HG02981 (cell line): Measurements from ENCODE around the gene DTHD1.

Experiments used
- ATAC-seq: cut with Tn5 transposase; IDR thresholded peaks from one replicate; pipeline ENCODE4 v1.9.1; 2021; ENCODE audit warnings: mild to moderate bottlenecking, moderate library complexity; ENCODE audit not compliant: unreplicated experiment

Gene DTHD1

DNA sequence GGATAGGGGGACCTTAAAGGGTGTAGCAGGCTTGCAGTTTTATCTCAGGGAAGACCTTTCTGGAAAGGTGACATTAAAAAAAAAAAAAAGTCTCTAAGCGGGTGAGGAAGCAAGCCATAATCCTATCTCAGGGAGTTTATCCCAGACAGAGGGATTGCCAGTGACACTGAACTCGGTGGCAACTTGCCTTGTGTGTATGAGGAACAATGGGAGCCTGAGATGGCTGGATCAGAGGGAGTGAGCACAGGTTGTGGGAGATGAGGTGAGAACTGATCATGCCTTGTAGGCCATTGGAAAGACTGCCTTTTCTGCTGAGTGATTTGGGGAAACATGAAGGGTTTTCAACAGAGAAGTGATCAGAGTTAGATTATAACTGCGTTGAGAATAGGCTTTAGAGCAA is 31.1 kb downstream of the DTHD1 start:
- ATAC-seq: no peak

DNA sequence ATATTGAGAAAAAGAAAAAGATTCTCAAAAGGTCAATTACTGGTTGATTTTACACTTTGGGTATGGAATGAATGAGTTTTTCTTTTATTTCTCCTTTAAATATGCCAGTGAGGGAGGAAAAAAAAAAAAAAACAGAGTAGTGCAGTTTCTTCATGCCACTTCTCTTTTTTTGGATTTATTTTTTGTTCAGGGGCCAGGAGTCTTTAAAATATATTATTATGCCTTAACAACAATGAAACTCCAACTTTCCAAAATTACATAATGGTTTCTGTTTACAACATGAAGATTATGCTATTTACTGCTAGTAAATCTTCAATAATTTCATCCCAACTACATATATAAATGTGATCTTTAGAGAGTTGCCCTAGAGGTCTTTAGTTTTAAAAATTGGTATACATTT is 31.9 kb downstream of the DTHD1 start:
- ATAC-seq: no peak

DNA sequence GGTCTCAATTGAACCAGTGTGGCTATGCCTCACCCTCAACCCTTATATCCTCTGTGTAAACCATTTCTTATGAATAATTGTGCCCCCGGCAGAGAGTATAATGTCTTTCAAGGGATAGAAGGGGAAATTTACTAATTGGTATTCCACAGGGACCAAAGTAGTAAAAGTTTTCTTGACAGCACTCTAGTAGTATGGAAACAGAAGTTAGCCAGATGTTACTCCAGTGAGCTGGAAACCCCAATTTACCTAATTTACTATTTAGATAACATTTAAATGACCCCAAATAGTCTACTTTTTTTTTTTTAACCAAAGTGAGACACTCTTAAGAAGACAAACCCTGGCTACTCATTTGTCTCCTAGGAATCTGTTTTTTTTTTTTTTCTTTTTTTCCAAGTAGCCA is 32.3 kb downstream of the DTHD1 start:
- ATAC-seq: no peak

DNA sequence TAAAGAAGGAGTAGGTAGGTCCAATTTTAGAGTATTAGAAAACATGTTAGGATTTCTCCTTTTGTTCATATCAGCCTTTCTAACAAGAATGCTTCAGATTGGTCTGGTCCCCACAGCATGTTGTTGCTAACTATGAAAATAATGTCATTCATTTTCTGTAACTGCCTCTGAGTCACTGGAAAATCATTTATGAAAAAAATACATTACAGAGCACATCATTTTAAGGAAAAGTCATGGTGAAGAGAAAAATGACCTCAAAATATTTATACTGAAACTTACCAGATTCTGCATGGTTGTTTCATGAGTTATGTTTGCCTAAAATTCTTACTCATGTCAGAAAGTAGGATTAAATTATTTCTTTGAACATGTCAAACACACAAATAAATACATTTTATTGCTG is 35.2 kb downstream of the DTHD1 start:
- no peak for ATAC-seq

GRCh38 chr4:36317721-36318120 is 36.3 kb downstream of the DTHD1 start:
- ATAC-seq: no peak

GRCh38 chr4:36320117-36320896 is 38.9 kb downstream of the DTHD1 start:
- peak; percentile 23 for ATAC-seq

GRCh38 chr4:36321176-36321575 is 39.8 kb downstream of the DTHD1 start:
- ATAC-seq: no peak

GRCh38 chr4:36322921-36323354 is 41.5 kb downstream of the DTHD1 start:
- no peak for ATAC-seq

DNA sequence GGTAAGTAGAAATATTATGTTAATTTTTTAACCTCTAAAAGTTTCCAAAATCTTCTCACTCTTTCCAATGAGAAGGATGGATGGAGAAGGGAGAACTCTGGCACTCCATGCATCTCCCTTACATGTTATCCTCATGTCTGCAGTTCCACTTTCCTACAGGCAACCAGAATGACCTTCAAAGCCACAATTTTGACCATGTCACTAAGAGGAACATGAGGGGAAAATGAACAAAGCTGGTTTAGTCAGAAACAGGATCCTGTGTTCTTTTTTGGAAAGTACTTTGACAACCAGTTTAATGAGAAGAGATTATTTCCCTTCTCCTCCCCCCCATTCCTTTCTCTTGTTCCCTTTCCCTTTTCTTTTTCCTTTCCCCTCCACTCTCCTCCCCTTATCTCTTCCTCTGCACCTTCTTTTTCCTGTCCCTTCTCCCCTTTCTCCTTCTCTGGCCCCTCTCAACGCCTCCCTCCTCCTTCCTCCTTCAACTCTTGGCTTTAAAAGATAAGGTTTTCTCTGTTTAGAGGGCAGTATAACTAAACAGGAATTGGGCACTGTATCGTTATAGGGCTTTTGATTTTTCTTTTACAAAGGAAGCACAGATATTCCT is 42.5 kb downstream of the DTHD1 start:
- no peak for ATAC-seq

DNA sequence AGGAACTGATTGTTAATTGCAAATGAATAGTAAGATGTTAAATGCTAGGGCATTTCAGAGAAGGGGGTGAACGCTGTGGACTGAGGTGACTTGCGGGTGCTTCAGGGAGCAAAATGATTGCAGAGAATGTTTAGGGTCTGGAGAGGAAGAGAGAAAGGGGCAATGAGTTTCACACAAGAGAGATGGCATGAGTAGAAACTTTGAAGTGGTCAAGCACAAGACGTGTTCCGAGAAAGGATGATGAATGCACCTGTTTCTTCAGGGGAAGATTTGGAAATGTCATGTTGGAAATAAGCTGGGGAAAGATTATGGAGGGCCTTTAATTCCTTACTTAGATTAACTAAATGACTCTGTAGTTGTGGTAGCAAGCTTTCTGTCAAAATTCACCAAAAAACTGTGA is 43.4 kb downstream of the DTHD1 start:
- no peak for ATAC-seq

DNA sequence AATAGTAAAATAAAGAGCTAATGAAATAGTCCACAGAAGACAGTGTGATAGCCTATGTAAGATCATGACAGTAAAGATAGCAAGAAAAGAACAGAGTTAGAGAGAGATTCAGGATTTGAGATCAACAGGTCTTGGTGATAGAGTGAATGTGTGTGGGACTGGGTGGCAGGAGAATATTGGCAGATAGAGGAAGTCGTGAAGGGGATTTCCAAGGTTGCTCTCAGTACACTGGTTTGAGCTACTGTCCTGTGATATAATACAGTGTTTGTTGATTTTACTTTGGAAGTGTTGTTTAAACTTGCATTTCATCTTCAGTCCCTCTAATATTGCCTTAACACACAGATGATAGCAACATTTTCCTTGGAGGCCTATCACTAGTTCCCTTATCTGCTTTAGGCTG is 44.1 kb downstream of the DTHD1 start:
- ATAC-seq: peak; percentile 81

DNA sequence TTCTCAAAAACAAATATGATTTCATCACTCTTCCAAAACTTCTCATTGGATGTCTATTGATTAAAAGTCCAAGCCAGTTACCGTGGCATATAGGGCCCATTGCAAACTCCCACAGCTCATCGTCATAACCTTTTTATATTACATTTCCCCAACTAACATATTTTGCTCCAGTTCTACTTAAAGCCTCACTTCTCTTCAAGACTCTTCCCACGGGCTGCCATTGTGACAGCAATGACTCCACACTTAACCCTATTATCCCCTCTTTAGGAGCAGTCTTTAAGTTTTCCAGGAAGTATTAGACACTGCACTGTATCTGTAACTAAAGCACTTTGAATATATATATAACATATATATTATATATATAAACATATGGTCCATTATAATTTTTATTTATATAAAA is 44.5 kb downstream of the DTHD1 start:
- ATAC-seq: no peak

DNA sequence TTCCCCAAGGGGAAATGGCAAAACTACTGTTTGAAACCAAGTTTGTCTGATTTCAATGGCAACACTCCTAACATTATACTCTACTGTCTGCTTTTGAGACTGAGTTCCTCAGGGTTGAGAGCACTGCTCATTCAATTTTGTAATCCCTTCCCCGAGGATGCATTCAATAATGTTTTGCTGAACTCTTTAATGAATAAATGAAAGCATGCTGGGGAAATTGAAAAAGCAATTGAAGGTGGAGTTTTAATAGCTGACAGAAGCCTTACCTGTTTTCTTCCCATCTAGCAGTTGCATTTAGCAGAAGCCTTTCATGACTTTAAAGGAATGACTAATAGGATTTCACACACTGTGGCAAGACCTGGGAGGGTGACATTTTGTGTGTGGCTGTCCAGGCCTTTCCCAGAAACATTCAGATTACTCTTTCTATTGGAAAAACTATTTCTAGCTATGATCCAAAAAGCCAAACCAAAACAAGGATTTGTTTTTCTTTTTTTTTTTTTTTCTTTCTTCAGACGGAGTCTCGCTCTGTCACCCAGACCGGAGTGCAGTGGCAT is 45.1 kb downstream of the DTHD1 start:
- no peak for ATAC-seq

DNA sequence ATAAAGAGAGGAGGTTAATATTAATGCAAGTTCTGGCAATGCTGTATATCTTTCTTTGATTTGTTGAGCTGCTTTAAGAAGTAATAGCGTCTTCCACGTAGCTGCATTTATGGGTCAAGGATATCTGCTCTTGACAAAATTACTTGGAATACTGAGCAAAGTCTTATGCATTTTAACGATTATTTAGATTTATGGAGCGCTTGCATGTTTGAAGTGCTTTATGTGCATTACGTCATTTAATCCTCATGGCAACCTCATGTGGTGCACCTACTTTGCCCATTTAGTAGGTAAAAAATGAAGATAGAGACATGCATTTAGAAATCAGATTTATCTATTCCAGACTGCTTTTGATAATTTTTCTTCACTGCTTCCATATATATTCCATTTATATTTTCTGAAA is 46.0 kb downstream of the DTHD1 start:
- ATAC-seq: no peak

- ATAC-seq: no peak
Observed at GRCh38 chr4:36328130-36328529, 46.7 kb downstream of the DTHD1 start.

DNA sequence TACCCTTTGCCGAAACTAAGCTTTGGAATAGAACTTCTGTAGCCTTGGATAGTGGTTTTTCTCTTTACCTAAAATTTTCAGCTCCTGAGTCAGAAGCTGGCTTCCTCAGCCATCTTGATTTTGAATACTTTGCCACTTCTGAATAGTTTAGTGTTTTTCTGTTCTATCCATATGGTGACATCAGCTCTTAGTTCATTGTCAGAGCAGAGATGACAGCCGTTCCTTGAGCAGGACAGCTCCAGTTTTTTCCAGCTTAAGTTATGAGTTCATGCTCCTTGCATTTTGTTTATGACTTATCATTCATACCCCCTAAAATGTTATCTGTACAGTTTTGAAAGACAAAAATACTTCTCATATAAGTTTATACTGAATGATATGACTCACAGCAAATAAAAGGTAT is 47.8 kb downstream of the DTHD1 start:
- ATAC-seq: no peak

DNA sequence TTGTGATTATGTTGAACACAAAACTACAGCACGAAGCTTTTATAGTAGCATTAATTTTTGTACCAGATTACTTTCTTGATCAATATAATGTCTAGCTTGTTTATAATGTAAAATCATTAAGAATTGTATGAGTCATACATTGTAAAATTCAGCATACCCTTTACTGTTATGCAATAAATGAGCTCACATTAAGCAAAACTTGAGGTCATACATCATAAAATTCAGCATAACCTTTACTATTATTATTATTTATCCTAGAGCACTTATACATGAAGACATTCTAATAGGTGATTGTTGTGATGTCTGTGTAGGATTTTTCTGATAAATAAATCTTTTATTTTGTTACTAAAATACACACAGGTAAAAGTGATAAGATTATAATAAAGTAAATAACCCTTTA is 49.4 kb downstream of the DTHD1 start:
- ATAC-seq: no peak

- ATAC-seq: peak; percentile 52
Observed at GRCh38 chr4:36332023-36332781, 50.8 kb downstream of the DTHD1 start.

GRCh38 chr4:36332782-36333131 is 51.3 kb downstream of the DTHD1 start:
- ATAC-seq: peak; percentile 99

- ATAC-seq: no peak
Observed at GRCh38 chr4:36333303-36333877, 52.0 kb downstream of the DTHD1 start.

DNA sequence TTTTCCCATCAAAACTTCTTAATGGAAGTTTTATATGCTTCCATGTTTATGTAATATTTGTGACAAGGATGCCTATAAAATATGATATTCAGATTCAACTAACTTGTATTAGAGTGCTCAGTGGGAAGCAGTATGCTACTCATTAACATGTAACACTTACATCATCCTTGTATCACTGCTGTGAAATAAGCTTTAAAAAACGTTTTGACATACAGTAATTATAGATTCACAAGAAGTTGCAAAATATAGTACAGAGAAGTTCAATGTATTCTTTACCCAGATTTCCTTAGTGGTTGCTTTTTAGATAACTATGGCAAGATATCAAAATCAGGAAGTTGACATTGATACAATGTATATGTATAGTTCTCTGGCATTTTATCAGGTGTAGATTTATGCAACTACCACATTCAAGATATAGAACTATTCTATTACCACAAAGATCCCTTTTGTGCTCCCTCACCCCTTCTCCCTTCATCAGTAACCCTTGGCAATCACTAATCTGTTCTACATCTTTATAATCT is 56.3 kb downstream of the DTHD1 start:
- no peak for ATAC-seq
